NCI-H345 (cell line): Measurements from ENCODE around the gene CPEB3.
"Not testable (repeated sequence)": the region's sequence is repeated elsewhere in the genome, so short reads cannot be mapped to it uniquely, and the experiment has no call there.

ENCODE experiments used
- DNase-seq: peaks from one replicate; lab custom pipeline; 2025; lab: John Stamatoyannopoulos, UW

Gene CPEB3

DNA sequence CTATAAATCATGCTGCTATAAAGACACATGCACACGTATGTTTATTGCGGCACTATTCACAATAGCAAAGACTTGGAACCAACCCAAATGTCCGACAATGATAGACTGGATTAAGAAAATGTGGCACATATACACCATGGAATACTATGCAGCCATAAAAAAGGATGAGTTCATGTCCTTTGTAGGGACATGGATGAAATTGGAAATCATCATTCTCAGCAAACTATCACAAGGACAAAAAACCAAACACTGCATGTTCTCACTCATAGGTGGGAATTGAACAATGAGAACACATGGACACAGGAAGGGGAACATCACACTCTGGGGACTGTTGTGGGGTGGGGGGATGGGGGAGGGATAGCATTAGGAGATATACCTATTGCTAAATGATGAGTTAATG is 149.7 kb downstream of the CPEB3 start:
- not testable (repeated sequence) for DNase-seq

DNA sequence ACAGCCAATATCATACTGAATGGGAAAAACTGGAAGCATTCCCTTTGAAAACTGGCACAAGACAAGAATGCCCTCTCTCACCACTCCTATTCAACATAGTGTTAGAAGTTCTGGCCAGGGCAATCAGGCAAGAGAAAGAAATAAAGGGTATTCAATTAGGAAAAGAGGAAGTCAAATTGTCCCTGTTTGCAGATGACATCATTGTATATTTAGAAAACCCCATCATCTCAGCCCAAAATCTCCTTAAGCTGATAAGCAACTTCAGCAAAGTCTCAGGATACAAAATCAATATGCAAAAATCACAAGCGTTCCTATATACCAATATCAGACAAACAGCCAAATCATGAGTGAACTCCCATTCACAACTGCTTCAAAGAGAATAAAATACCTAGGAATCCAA is 156.8 kb downstream of the CPEB3 start:
- DNase-seq: not testable (repeated sequence)

DNA sequence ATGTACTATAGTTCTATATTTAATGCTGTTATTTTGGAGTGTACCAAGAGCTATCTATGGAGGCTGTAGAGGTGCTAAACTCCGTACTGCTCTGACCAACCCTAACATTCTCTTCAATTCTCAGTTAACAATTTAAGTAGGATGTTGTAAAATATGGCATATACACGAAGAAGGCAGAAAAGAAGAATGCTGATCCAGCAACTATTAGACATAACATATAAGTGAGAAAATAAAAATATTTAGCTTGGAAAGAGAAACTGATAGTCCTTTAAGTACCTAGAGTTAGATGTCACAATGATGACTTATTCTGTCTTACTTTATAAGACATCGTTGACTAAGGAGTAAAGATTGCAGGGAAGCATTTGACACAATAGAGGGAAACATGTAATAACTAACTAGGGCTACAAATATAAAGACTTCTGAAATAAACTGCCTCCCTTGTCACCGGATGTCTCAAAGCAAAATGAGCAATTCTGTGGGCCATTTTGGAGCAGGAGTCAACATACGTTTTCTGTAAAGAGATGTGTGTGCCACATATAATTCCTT is 159.5 kb downstream of the CPEB3 start:
- no peak for DNase-seq

DNA sequence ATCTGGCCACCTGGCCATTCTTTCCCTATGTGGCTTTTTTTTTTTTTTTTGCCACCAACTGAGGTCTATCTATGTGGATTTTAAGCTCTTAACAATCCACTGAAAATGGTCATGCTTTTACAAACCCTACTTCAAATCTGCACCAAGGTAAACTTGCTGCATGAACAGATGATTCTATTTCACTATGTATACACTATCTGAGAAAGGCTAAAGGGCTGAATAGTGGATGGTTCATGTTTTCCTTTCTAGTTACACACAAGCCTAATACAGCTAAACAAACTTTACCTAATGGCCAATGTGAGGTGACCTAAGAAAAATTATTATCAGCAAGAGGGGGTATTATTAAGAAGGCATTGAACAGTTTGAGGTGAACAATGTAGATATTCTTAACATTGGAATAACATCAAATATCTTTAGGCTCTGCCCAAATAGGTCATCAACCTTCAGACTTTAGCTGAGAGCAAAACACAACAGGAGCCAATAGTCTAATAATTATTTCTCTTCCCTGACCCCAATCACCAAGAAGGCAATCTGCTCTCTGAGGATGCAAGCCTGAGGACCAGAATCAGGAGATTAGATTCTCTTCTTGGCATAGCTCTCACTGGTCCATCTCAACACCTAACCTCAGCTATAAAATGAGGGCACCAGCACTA is 160.1 kb downstream of the CPEB3 start:
- DNase-seq: no peak

DNA sequence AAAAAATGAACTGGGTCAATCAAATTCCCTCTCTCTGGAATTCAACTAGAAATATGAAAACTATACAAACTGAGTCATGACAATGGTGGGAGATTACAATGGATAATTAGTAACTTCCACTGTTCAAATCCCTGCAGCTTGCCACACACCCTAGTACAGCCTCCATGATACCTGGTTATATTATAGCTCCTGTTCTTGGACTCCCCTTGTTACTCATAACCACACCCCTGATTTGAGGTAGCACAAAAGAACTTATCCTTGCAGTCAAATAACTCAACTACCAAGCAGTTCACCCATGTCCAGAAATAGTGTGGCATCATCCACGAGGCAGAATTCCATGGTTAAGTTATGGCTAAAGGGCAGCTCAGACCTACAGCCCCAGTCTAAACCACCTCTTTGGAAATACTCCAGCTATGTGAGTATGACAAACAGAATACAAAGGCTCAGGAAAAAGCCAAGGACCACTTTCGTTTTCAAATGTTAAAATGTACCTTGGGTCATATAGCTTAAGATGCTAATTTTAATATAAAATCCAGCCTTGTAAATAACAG is 164.7 kb downstream of the CPEB3 start:
- no peak for DNase-seq

DNA sequence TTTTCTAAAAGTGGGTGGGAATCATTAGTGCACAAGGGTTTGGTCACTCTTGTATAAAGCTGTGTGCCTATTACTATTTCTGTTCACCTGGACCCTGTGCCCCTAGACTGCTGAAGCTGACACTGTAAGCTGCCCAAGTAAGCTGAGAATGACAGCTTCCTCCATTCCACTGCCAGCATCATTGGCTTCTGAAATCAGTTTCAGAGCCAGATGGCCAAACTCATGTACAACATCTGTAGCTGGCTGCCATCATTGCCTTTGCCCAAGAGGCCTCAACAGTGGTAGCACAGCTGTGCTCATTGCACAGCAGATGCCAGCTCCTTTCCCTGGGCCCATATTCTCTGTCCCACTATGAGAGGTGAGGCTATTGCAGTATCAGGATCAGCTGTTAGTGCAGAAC is 165.7 kb downstream of the CPEB3 start:
- DNase-seq: no peak

DNA sequence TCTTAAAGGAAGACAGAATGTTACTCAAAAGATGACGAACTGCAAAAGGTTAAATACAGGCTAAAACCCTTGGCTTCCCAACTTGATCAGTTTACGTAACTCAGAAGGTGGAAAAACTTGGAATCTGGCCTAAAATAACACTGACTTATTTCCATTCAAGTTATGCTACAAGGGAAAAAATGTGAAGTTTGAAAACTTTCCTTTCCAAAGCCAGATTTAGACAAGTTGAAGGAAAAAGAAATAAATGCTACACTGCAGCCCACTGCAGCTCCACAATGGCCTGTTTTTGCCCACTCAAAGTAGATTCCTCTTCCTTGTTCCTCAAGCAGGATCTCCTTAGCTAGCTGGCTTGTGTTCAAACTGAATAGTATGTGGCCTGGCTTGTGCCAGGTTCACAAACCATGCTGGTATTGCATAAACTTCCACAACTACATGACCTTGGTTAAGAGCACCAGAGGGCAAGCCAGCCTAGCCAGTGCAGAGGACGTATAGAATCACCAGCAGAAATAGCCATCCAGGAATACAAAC is 166.2 kb downstream of the CPEB3 start:
- no peak for DNase-seq

DNA sequence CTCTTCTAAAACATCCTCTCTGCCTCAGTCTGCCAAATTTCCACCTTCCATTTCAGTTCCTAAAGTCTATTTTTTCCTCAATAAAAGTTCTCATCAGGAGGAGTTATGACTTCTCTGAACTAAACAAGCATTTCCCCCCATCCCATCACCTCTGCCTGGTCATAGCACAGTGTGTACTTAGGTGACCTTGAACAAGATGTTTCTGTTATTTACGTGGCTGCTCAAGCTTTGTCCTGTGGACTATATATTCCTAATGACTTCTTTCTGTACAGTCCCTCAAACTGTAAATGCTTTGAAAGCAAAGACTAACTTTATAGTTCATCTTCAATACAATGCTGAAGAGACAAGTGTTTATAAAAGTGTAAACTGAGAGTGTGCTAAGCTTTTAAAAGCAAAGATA is 166.9 kb downstream of the CPEB3 start:
- no peak for DNase-seq

DNA sequence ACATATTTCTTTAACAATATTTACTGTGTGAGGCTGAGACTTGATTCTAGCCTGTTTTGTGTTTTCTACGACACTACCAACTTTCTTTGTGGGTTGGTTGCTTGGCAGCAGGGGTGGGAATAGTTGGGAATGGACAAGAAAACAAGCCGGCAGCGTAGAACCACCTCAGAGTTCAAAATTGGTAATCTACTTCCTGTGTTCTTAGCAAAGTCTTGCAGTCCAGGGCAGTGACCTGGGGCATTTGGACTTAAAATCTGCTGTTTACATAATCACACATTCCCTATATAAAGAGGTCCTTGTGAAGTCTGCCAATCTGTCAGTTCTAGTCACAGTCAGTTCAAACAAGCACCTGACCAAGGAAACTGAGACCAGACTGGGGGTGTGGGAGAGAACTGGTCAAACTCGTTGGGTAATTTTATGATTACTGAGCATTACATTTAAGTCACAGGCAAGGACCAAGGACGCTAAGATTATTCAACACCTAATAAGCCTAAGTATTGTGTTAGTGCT is 167.9 kb downstream of the CPEB3 start:
- no peak for DNase-seq

DNA sequence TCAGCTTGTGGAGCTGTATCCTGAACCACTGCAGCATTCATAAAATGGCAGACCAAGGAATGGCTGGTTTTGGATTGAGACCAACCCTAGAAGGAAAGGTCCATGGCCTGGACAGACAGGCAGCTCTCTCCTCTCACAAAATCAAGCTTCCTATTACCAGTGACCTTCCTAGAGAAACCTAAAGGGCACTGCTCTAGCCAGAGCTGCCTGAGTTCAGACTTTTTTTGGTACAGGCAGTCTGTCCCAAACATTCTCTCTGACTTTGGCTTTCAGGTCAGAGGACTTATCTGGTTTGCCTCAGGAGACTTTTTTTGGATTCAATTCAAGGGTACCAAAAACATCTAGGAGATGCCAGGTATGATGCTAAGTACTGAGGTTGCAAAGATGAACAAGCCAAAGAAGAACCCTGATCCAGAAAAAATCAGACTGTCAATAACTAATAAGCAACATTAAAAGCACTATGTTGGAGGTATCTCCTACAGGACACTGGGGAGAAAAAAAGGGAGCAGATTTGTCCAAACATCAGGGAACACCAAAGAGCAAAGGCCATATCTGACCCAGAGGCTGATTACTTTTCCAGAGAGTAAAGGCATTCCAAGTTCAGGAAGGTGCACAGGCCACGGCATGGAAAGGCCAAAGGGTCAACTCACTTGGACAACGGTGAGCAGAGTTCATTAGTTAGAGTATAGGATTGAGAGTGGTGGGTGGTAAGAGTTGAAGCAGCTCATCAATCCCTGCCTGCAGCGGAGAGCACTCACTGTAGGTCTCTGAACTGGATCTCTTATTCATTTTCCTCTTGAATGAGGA is 169.0 kb downstream of the CPEB3 start:
- DNase-seq: no peak

DNA sequence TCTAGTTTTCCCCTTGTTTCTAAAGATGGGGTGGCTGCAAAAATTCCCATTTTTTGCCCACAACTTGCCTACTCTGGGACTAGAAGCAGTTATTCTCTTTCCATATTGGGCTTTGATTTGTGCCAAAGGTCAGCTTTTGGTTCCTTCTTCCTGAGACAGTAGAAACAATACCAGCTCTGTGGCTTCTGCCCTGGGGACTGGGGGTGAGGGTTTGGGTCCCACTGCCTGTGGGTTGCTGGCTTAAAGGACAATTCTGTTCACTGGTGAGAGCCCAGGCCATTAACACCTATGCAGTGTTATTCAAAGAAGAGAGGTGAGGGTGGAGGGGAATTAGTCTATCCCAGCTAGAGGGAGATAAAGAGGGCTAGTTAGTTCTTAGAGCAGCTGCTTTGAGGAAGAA is 171.5 kb downstream of the CPEB3 start:
- DNase-seq: no peak

DNA sequence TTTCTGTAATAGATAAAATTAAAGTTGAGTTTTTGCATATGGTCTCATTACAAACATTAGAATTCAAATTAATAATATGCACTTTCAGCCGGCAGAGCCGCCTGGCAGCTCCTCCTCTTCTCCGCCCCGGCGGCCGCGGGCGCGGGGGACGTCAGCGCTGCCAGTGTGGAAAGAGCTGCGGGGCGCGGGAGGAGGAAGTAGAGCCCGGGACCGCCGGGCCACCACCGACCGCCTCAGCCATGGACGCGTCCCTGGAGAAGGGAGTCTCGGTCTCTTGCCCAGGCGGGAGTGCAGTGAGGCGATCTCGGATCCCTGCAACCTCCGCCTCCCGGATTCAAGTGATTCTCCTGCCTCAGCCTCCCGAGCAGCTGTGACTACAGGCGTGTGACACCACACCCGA is 176.0 kb downstream of the CPEB3 start:
- not testable (repeated sequence) for DNase-seq

DNA sequence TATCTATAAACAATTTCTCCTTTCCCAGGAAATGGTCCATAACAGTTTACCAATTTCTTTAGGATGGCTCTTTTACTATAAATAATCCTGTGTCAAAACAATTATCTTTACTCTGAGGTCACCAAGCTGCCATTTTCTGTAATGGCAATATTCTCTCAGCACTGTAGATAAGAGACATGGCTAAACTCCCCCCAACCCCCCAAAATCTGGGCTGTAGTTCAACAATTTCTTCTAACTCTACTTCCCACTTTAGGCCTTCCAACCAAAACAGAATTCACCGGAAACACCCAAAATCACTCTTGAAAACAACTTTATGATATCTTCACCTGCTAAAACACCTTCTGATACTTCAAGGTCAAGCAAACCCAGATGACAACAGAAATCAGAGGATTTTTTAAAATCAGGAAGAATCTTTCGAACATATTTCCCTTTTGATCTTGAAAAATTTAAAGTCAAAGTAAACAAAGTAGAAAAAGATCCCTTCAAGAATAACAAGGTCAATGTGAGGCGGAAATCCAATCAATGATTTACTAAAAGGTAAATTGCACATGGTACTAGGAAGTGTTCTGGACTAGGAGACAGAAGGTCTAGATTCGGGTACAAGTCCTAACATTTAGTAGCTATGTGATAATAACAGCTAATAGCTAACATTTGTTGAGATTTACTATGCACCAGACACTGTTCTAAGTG is 176.8 kb downstream of the CPEB3 start:
- DNase-seq: no peak

DNA sequence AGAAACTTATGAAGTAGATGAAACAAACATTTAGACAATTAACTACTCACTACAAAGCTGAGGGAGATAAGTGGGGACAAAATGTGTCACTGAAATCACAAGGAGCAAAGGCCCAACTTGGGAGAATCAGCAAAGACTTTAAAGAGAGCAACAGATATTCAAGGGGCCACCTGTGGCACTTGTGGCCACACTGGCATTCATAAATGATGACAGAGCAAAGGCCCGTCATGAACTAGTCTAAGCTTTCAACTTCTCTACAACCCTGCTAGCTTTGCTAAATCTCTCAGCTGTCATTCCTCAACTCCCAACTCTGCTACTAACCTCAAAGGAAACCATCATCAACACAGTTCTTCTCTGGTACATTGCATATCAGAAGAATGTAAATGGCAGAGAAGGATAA is 178.4 kb downstream of the CPEB3 start:
- no peak for DNase-seq

DNA sequence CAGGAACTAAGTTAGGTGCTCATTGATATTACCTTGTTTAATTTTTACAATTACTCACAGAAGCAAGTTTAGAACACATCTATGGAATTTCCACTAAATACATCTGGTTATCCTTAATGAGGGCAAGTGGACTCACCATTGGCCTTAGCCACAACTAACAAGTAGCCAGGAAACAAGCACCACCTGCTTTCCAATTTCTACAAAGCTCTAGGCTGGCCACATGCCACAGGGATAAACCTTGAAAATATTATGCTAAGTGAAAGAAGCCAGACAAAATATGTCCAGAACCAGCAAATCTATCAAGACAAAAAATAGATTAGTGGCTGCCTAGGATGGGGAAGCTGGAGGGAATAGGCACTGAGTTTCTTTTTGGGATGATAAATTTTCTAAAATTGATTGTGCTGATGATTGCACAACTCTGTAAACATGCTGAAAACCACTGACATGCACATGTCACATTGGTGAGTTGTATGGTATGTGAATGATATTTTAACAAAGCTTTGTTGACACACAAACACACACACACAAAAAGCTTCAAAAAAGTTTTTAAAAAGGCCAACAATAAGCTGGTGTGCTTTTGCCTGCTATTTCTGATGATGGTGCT is 179.4 kb downstream of the CPEB3 start:
- no peak for DNase-seq

DNA sequence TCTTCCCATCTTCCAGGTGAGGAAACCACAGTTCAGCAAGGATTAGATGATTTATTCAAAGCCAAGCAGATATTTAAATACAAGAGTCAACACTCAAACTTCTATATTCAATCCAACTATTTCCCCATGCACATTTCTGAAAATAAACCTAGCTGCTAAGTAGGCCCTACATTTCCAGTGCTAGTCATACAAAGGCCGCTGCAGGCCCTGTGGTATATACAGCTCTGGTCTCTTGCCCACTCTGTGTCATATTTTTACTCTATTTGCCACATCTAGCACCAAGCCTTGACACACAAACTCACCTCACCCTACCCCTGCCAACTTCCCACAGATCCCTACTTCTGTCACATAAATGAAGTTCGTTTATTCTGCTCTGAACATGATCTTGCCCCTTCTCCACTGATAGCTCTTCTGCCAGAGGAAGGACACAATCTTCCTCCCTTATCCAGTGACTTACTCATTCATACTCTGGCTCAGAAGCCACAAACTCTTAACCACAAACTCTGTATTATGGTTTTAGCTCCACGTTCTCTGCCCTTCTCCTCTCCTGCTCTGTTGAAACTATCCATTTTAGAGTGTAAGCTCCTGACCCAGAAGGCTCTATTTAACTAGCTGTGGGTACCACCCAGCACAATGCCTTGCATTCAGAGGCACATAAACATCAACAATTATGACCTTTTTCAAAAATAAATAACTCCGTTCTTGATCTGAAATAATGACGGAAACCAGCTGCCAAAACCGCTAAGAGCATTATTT is 180.7 kb downstream of the CPEB3 start:
- DNase-seq: no peak

DNA sequence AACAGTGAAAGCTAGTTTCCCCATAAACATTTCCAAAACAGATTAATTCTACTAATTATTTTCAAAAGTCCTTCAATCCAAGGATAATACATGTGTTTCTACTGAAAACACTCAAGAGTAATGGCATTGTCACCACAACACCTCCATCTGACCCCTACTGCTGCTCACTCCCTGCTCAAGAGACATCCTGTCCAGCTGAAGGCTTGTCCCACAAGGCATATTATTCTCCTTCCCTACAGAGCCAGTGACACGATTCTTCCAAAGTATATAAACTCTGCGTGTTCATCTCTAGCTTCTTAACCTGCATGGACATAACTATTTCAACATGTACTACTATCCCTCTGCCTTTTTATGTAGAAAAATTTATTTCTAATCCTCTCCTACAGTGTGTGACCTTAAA is 182.1 kb downstream of the CPEB3 start:
- DNase-seq: no peak

DNA sequence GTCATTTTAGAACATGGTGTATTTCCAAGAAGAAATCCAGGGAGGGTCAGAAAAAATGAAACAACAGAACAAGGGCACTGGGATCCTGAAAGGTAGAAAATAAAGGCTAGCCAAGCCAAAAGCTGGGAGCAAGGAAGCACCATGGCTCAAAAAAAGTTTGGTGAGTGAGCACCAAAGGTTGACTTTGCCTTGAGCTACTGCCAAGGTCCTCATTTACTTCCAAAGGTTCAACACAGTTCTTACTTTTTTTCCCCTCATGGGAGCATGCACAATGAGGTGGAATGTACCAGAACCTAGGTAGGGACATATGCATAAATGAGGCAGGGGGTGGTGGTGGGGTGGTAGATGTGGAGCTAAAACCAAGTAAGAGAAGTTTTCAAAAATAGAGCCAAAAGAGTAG is 182.8 kb downstream of the CPEB3 start:
- DNase-seq: no peak

DNA sequence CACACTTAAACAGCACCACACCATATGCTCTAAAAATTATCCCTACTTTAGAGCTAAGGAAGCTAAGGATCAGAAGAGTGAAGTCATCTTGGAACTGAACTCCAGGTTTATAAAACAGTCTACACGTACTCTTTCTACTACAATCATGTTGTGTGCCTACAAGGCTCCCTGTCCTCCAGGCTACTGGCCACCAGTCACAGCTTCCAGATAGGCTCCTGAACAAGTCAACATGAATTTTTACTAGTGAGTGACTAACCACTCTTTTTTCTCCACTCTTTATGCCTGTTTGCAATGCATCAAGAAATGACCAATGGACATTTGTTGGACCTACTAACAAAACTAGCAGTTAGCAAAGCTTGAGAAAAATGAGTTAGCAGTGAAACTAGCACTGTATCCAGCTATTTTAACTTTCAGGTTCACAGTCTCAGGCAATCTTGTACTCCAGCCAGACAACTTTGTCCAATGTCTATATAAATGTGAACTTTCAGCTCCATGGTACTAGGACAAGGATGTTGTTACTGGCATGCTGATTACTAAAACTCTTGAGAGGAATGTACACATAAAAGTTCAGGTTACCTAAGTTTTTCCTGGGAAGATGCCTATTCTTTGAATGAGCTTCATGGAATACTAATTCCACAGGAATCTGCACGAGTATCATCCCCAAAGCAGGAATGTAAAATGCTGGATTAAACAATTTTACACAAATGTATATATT is 187.3 kb downstream of the CPEB3 start:
- DNase-seq: no peak

DNA sequence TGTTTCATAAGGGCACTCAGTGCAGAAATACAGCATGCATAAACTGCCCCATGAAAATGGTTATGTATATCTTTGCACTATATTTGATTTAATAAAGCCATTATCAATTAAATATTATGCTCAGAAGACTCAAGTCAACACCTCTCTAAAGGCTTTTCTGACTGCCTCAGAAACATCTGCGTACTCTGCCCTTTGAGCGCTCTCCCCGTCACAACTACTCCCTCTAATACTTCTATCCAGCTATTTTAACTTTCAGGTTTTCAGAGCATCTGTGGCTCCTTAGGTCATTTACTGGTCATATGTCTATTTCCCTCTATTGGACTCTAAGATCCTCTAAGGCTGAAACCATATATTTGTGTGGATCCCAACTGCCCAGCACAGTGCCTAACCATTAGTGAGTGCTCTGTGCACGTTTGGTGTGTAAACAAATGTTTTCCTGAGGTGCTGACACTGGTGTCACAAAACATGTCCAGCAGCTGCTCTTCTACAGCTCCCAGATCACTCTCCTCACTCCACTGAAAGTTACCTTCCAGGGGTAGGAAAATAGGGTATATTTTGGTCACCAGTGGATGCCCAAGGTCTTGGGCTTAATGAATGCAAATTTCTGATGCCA is 188.2 kb downstream of the CPEB3 start:
- no peak for DNase-seq
